ENCODE data around the gene VWF.

DNA sequence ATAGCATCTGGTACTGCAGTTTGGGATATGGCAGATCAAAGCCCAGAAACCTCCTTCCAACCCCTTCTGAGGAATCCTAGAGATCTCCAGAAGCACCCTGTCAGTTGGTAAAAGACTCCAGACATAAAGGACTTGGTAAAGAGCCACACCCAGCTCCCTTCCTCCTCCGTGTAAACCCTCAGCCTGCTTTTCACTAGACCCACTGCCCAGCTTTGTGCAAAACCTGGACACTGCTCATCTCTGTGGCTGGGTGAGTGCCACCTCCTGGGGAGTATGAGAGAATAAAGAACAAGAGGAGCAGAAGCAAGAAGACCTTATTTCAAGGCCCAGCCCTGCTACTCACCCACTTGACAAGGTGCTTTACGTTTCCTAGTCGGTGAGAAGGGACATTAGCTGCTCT, 212.5 kb downstream of the VWF start:
- TF ChIP-seq, protein P1, sequence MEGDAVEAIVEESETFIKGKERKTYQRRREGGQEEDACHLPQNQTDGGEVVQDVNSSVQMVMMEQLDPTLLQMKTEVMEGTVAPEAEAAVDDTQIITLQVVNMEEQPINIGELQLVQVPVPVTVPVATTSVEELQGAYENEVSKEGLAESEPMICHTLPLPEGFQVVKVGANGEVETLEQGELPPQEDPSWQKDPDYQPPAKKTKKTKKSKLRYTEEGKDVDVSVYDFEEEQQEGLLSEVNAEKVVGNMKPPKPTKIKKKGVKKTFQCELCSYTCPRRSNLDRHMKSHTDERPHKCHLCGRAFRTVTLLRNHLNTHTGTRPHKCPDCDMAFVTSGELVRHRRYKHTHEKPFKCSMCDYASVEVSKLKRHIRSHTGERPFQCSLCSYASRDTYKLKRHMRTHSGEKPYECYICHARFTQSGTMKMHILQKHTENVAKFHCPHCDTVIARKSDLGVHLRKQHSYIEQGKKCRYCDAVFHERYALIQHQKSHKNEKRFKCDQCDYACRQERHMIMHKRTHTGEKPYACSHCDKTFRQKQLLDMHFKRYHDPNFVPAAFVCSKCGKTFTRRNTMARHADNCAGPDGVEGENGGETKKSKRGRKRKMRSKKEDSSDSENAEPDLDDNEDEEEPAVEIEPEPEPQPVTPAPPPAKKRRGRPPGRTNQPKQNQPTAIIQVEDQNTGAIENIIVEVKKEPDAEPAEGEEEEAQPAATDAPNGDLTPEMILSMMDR (IDR thresholded peaks at IDR 0.05; ENCODE audit: low read depth, low read length) = no peak
- no peak for TF ChIP-seq POLR2A (IDR thresholded peaks at IDR 0.05; ENCODE audit: extremely low read depth, insufficient read length)
- TF ChIP-seq, protein P2, sequence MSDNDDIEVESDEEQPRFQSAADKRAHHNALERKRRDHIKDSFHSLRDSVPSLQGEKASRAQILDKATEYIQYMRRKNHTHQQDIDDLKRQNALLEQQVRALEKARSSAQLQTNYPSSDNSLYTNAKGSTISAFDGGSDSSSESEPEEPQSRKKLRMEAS (IDR thresholded peaks at IDR 0.05; ENCODE audit: low read depth, low read length) = no peak
- TF ChIP-seq MYC (IDR thresholded peaks at IDR 0.05; ENCODE audit: low read depth, low read length) = no peak

All from NB4 (cell line).